ENCODE results near the gene PEX16. TPM values are rescaled to one million over a fixed set of nuclear protein-coding genes. Genes with fewer than 3 reads are reported as not detected.

PEX16 gene
- total RNA-seq, 2 donors from 2014 or later: 30.0 to 44.9 TPM

DNA sequence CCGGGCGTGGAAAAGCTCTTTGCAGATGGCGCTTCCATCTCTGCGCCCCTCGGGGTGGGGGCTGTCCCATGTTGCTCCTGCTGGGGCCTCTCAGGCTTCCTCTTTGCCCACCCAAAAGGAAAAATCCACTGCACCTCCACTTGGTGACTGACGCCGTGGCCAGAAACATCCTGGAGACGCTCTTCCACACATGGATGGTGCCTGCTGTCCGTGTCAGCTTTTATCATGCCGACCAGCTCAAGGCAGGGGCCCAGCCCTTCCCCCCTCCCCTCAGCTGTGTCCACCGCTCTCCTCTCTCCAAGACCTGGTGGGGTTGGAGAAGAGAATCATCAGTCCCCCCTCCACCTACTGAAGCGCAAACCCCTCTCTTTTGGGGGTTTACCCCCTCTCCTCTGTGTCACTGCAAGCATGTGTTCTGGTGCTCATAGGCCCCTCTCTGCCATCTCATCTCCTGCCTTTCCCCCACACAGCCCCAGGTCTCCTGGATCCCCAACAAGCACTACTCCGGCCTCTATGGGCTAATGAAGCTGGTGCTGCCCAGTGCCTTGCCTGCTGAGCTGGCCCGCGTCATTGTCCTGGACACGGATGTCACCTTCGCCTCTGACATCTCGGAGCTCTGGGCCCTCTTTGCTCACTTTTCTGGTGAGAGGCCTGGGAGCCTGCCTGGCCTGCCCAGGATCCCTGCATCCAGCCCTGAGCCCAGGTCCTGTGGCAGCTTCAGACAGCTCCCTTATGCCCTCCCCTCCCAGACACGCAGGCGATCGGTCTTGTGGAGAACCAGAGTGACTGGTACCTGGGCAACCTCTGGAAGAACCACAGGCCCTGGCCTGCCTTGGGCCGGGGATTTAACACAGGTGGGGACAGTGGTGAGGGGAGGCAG lies 6.6 kb upstream of the PEX16 start:
- no peak for DNase-seq
- Histone ChIP-seq H3K9ac (ENCODE audit: low read depth in 2 of 2, low read length in 2 of 2) (no peak overlapping the region), H3K9me3 (no peaks in the 10 kb centered on the region), H3K4me1 (peaks cover 5% of the 10 kb centered on the region), H3K36me3 (no peaks in the 10 kb centered on the region), H3K4me3 (no peak overlapping the region), H3K27ac (no peak overlapping the region), H3K27me3 (peaks cover 18% of the 10 kb centered on the region)
- intact Hi-C loops (cut with DNase I): no loop called here
- TF ChIP-seq, protein P1, sequence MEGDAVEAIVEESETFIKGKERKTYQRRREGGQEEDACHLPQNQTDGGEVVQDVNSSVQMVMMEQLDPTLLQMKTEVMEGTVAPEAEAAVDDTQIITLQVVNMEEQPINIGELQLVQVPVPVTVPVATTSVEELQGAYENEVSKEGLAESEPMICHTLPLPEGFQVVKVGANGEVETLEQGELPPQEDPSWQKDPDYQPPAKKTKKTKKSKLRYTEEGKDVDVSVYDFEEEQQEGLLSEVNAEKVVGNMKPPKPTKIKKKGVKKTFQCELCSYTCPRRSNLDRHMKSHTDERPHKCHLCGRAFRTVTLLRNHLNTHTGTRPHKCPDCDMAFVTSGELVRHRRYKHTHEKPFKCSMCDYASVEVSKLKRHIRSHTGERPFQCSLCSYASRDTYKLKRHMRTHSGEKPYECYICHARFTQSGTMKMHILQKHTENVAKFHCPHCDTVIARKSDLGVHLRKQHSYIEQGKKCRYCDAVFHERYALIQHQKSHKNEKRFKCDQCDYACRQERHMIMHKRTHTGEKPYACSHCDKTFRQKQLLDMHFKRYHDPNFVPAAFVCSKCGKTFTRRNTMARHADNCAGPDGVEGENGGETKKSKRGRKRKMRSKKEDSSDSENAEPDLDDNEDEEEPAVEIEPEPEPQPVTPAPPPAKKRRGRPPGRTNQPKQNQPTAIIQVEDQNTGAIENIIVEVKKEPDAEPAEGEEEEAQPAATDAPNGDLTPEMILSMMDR (IDR thresholded peaks at IDR 0.05): no peak

DNA sequence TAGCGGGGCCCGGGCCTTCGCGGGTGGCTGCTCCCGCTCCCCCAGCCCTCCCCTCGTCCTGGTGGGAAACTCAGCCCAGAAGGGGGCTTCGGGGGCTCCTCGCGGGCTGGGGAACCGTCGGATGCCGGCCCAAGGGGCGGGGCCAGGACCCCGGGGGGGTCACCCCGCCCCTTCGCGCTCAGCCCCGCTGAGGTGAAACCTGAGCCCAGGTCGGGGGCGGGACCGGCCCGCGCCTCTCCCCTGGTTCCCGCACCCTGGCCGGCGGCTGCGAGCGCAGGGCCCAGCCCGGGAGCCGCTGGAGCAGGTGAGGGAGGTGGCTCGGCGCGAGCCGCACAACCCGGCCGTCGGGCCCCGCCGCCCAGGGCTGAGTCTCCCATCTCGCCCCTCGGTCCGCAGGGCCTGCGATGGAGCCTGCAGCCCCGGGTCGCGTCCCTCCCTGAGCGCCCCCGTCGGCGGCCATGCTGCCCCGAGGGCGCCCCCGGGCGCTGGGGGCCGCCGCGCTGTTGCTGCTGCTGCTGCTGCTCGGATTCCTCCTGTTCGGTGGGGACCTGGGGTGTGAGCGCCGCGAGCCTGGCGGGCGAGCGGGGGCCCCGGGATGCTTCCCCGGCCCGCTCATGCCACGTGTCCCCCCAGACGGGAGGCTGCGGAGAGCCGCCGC lies 4.9 kb upstream of the PEX16 start, which contains the start of gene LARGE2:
LARGE2 (plus strand) TSS at position 232 of the 658 bp plus-strand sequence; CDS start at position 459, 227 bp downstream.
- H3K27ac ChIP-seq: no peak within 1 kb of the TSS
- intact Hi-C loops (cut with DNase I): no loop called here
- peak within 1 kb of the TSS; percentile 44 for H3K4me3 ChIP-seq
- no peaks in the 10 kb centered on the region for H3K36me3 ChIP-seq
- H3K27me3 ChIP-seq: peaks cover 18% of the 10 kb centered on the region
- peaks cover 5% of the 10 kb centered on the region for H3K4me1 ChIP-seq
- H3K9me3 ChIP-seq: no peaks in the 10 kb centered on the region
- peak; percentile 50 for DNase-seq
- TF ChIP-seq, protein P1 (IDR thresholded peaks at IDR 0.05): no peak
- peak within 1 kb of the TSS in 1 of 2 donors; percentile 47 for H3K9ac ChIP-seq (ENCODE audit: low read depth in 2 of 2, low read length in 2 of 2)

DNA sequence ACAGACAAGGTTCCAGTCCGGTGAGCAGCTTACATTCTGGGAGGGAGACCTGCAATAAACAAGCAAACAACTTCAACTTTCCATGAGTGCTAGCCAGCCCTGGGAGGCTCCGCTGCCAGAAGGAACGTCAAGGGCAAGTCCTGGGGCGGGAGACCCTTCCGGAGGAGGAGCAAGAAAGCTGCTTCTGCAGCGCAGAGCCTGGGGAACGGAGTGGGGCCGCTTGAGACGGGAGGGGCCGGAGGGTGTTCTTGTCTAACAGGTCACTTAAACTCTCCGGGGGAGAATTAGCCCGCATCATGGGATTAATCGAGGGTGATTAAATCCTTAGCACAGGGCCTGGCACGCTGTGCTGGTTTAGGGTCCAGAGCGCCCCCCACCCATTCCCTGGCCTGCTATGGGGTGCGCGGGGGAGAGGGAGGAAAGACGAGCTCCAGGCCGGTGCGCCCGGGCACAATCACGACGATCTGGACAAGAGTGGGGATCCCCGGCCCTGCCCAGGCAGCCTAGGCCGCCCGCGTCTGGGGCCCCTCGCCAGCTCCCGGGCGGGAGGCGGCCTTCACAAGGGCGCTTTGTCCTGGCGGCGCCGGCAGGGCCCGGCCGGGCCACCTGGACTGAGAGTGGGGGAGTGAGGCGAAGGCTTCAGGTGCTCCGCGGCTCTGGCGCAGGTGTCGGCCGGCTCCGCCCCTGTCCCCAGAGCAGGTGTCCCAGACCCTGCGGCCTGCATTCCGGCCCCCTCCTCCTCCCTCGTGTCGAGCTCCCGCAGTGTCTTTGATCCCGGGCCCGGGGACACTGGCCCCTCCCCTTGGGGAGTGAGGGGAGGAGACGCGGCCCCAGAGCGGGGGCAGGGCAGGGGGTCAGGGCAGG lies 4.1 kb upstream of the PEX16 start:
- Histone ChIP-seq H3K4me3 (peak overlapping the region; percentile 44), H3K4me1 (peaks cover 5% of the 10 kb centered on the region), H3K9me3 (no peaks in the 10 kb centered on the region), H3K36me3 (no peaks in the 10 kb centered on the region), H3K9ac (ENCODE audit: low read depth in 2 of 2, low read length in 2 of 2) (peak overlapping the region in 1 of 2 donors; percentile 15), H3K27me3 (peaks cover 18% of the 10 kb centered on the region), H3K27ac (no peak overlapping the region)
- DNase-seq: peak; percentile 68
- TF ChIP-seq, protein P1 (IDR thresholded peaks at IDR 0.05): no peak
- intact Hi-C loops (cut with DNase I): no loop called here

DNA sequence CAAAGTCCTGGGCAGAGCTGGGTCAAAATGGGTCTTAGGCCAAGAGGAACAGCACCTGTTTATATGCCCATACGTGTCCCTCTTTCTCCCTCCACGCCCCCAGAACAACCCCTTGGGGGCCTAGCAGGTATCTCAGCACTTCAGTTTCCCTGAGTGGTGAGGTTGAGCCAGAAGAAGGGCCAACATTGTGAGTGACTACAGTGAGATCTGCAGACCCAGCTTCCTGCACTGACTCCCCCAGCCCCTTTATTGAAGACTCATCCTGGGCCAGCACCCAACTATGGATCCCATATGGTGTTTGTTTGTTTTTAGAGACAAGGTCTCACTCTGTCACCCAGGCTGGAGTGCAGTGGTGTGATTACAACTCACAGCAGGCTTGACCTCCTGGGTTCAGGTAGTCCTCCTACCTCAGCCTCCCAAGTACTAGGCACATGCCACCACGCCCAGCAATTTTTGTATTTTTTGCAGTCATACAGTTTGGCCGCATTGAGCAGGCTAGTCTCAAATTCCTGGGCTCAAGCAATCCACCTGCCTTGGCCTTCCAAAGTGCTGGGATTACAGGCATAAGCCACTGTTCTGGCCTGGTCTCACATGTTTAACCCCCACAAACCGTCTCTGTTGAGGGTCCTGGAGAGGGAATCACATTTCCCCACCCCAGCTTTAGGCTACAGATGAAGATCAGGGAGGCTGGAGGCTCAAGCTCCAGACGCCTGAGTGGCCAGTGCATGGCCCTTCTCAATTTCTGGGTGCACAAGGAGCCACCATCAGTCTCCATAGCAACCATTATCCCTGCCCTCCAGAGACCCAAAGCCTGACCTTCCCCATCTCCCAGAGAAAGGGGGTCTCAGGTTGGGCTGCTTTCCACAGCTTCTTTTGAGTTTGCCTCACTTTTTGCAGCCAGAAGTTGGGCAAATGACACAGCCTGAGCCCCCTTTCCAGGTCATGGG lies 3.1 kb upstream of the PEX16 start:
- peaks cover 5% of the 10 kb centered on the region for H3K4me1 ChIP-seq

More for the DNA sequence above, 3.1 kb upstream of the PEX16 start:
- Histone ChIP-seq H3K27me3 (peaks cover 18% of the 10 kb centered on the region), H3K9me3 (no peaks in the 10 kb centered on the region), H3K9ac (ENCODE audit: low read depth in 2 of 2, low read length in 2 of 2) (no peak overlapping the region), H3K36me3 (no peaks in the 10 kb centered on the region), H3K27ac (no peak overlapping the region), H3K4me3 (no peak overlapping the region)
- DNase-seq: no peak
- TF ChIP-seq, protein P1 (IDR thresholded peaks at IDR 0.05): no peak
- intact Hi-C loops (cut with DNase I): no loop called here
